HepG2 (cell line): ENCODE results near the gene KCNK17. TPM values are rescaled to one million over a fixed set of nuclear protein-coding genes. Genes with fewer than 3 reads are reported as not detected.

Experiments
- ATAC-seq: fragments of 200-7000 bp; cut with Tn5 transposase; 3 replicates; pipeline ENCODE4 v1.9.1; 2020; ENCODE audit warnings: mild to moderate bottlenecking, moderate library complexity
- BruUV-seq: library from RNA; stranded (reverse); fragments of 400-500 nt; replicated peaks from 2 replicates; lab custom pipeline; 2021; lab: Mats Ljungman, UMichigan
- CTCF ChIA-PET: fragments of 300-600 bp; formaldehyde crosslinking; extraction: SDS; loops from one replicate; lab custom pipeline; 2021; ENCODE audit warnings: low total read pairs, inconsistent platforms, low intra/inter-chr PET ratio; lab: Yijun Ruan, JAX
- POLR2A ChIA-PET: fragments of 350-600 bp; sonication (Branson Sonifier 250); formaldehyde crosslinking; loops from one replicate; lab custom pipeline; 2020; ENCODE audit warnings: antibody characterized with exemption, inconsistent platforms; lab: Yijun Ruan, JAX
- DNase-seq: peaks from one replicate; pipeline ENCODE4 v3.0.0-alpha.2; 2015; ENCODE audit warnings: low spot score
- FAIRE-seq: peaks from 3 replicates; lab custom pipeline; 2011; peaks lifted over from hg19 to GRCh38; lab: Jason Lieb, UNC
- H2AFZ ChIP-seq: one replicate; pipeline ENCODE4 v1.6.1; 2011; ENCODE audit warnings: low read length, inconsistent platforms
- H3K27ac ChIP-seq: fragments of 300-600 bp; 3 replicates; pipeline ENCODE4 v1.8.0; 2011; ENCODE audit warnings: mixed run types, mild to moderate bottlenecking, mixed read lengths, low read length, inconsistent platforms; ENCODE audit not compliant: insufficient read depth; ENCODE audit errors: extremely low read length
- H3K27me3 ChIP-seq, 2 experiments: fragments of 200-600 bp in 1 of 2; 2 replicates in 1 of 2; 3 replicates in 1 of 2; pipeline versions ENCODE4 v1.6.0 to v1.8.0; 2011; ENCODE audit warnings: low read length in 2 of 2, mild to moderate bottlenecking in 2 of 2, moderate library complexity in 2 of 2, inconsistent platforms in 1 of 2; ENCODE audit not compliant: insufficient read depth in 2 of 2, control insufficient read depth in 1 of 2
- H3K36me3 ChIP-seq, 2 experiments: fragments of 200-600 bp in 1 of 2; replicated peaks in 1 of 2; 2 replicates in 1 of 2; 3 replicates in 1 of 2; pipeline versions ENCODE4 v1.5.1 to v1.8.0; 2011; ENCODE audit warnings: low read length in 2 of 2, inconsistent platforms in 1 of 2; ENCODE audit not compliant: insufficient read depth in 2 of 2, control insufficient read depth in 1 of 2
- H3K4me1 ChIP-seq: 2 replicates; pipeline ENCODE4 v1.5.1; 2012; ENCODE audit warnings: low read length, inconsistent platforms; ENCODE audit not compliant: insufficient read depth
- H3K4me2 ChIP-seq: 2 replicates; pipeline ENCODE4 v1.6.0; 2011; ENCODE audit warnings: low read depth, low read length, inconsistent platforms
- H3K4me3 ChIP-seq, 3 experiments: fragments of 200-600 bp in 1 of 3; sonication (generic), shearing (Covaris generic) in 1 of 3; replicated peaks in 1 of 3; 2 replicates each; pipeline ENCODE4 v1.5.1; 2011 to 2016; ENCODE audit warnings: low read length in 3 of 3, inconsistent platforms in 2 of 3, low read depth in 2 of 3, mild to moderate bottlenecking in 2 of 3, control low read depth in 1 of 3, mixed read lengths in 1 of 3; ENCODE audit not compliant: insufficient read depth in 1 of 3
- H3K79me2 ChIP-seq: one replicate; pipeline ENCODE4 v1.6.1; 2011; ENCODE audit warnings: low read length, inconsistent platforms; ENCODE audit not compliant: insufficient read depth
- H3K9ac ChIP-seq: 2 replicates; pipeline ENCODE4 v1.6.0; 2011; ENCODE audit warnings: mild to moderate bottlenecking, low read depth, low read length, inconsistent platforms; ENCODE audit not compliant: insufficient read depth
- H3K9me3 ChIP-seq: 2 replicates; pipeline ENCODE4 v1.5.1; 2012; ENCODE audit warnings: mild to moderate bottlenecking, low read length
- H4K20me1 ChIP-seq: 2 replicates; pipeline ENCODE4 v1.6.0; 2011; ENCODE audit warnings: inconsistent platforms, mild to moderate bottlenecking, low read length, moderate library complexity; ENCODE audit not compliant: insufficient read depth
- CHD2 ChIP-seq: IDR thresholded peaks from 2 replicates; pipeline ENCODE4 v1.6.1; 2011; ENCODE audit warnings: low read depth, low read length, improper control_type of control experiment
- ESRRA ChIP-seq: sonication (generic); formaldehyde crosslinking; IDR thresholded peaks from 2 replicates; pipeline ENCODE4 v1.5.1; 2020; ENCODE audit warnings: mild to moderate bottlenecking, low read depth, missing genetic modification reagents
- JUND ChIP-seq: sonication (generic); formaldehyde crosslinking; IDR thresholded peaks from 2 replicates; pipeline ENCODE4 v1.8.0; 2022; ENCODE audit warnings: mild to moderate bottlenecking, missing genetic modification reagents
- KAT7 ChIP-seq: IDR thresholded peaks from 2 replicates; pipeline ENCODE4 v1.6.1; 2018; ENCODE audit warnings: borderline replicate concordance, missing compliant biosample characterization
- NFYB ChIP-seq: sonication (generic); formaldehyde crosslinking; IDR thresholded peaks from 2 replicates; pipeline ENCODE4 v1.4.0; 2020; ENCODE audit warnings: missing genetic modification reagents
- RBFOX2 ChIP-seq: fragments of 200-400 bp; formaldehyde crosslinking; IDR thresholded peaks from 2 replicates; pipeline ENCODE4 v1.6.1; 2017; ENCODE audit warnings: low read depth, mild to moderate bottlenecking, low read length
- SPEN ChIP-seq: sonication (generic); formaldehyde crosslinking; IDR thresholded peaks from 2 replicates; pipeline ENCODE4 v1.5.1; 2020; ENCODE audit warnings: low read depth, mild to moderate bottlenecking, missing genetic modification reagents
- ZFP62 ChIP-seq: sonication (generic); formaldehyde crosslinking; IDR thresholded peaks from 2 replicates; pipeline ENCODE4 v1.4.0; 2020; ENCODE audit warnings: missing genetic modification reagents
- ZFYVE20 ChIP-seq: sonication (generic); formaldehyde crosslinking; IDR thresholded peaks from 2 replicates; pipeline ENCODE4 v1.8.0; 2023; ENCODE audit warnings: low read depth, mild to moderate bottlenecking, moderate library complexity, missing genetic modification reagents, borderline replicate concordance
- ZNF24 ChIP-seq: fragments of 450-650 bp; IDR thresholded peaks from 2 replicates; pipeline ENCODE4 v1.6.1; 2017; ENCODE audit warnings: antibody characterized with exemption, mild to moderate bottlenecking
- ZNF30 ChIP-seq: sonication (generic); formaldehyde crosslinking; IDR thresholded peaks from 2 replicates; pipeline ENCODE4 v1.5.0; 2020; ENCODE audit warnings: mild to moderate bottlenecking, missing genetic modification reagents
- ZNF362 ChIP-seq: sonication (generic); formaldehyde crosslinking; IDR thresholded peaks from 2 replicates; pipeline ENCODE4 v1.4.0; 2020; ENCODE audit warnings: missing genetic modification reagents, mild to moderate bottlenecking, borderline replicate concordance
- ZNF720 ChIP-seq: sonication (generic); formaldehyde crosslinking; IDR thresholded peaks from 2 replicates; pipeline ENCODE4 v1.4.0; 2020; ENCODE audit warnings: missing genetic modification reagents
- ZUFSP ChIP-seq: sonication (generic); formaldehyde crosslinking; IDR thresholded peaks from 2 replicates; pipeline ENCODE4 v1.9.0; 2021; ENCODE audit warnings: missing genetic modification reagents, mild to moderate bottlenecking, borderline replicate concordance
- WGBS: methylation state at CpG from one replicate; pipeline ENCODE4 v1.1.6; 2017; ENCODE audit warnings: low lambda C conversion rate; 5-methylcytosine and 5-hydroxymethylcytosine counted together
- in situ Hi-C: cut with HindIII; loops from 2 replicates; pipeline ENCODE4 v1.10.0; 2017; ENCODE audit warnings: low pct_unique_long_range_greater_than_20kb; ENCODE audit not compliant: extremely low pct_ligation_motif_present
- intact Hi-C: fragments of 100-400 bp; cut with micrococcal nuclease; formaldehyde crosslinking; loops from one replicate; pipeline ENCODE4 v1.10.0; 2022; ENCODE audit not compliant: unreplicated experiment
- polyA plus RNA-seq, 8 experiments: library from polyadenylated mRNA; depleted of rRNA in 3 of 8; stranded (reverse) in 7 of 8; unstranded in 1 of 8; fragments of >200 nt; fragmentation: Illumina TruSeq in 4 of 8; extraction: Trizol in 4 of 8; gene quantifications; 2 replicates each; pipeline versions ENCODE4 v1.2.1 to v1.2.3, GENCODE V29; 2011 to 2016; ENCODE audit warnings: low read depth in 4 of 8, missing spikeins in 1 of 8, mixed read lengths in 1 of 8; ENCODE audit not compliant: insufficient read depth in 1 of 8
- total RNA-seq, 5 experiments: library from RNA; depleted of rRNA; stranded (reverse); fragments of >200 nt; fragmentation: Illumina TruSeq; extraction: Trizol; gene quantifications; 2 replicates each; pipeline ENCODE4 v1.2.3, GENCODE V29; 2016; ENCODE audit warnings: low read depth in 1 of 5

Gene KCNK17
- total and polyA plus RNA-seq, 2 of the 13 experiments (the other 11 are each of a cell fraction or from before 2014, with no cell fraction given), result not detected

- intact Hi-C loops, result no loop called here
- CTCF ChIA-PET, result no interaction called here
- no peak overlapping the region for H3K4me2 ChIP-seq
- no peaks in the 10 kb centered on the region for H3K79me2 ChIP-seq
- no peak for ATAC-seq
- no peaks in the 10 kb centered on the region for H4K20me1 ChIP-seq
- no peak for FAIRE-seq
- no peaks in the 10 kb centered on the region; a peak in 1 of 5 replicates for H3K27me3 ChIP-seq
- H3K36me3 ChIP-seq, result no peaks in the 10 kb centered on the region
- no peaks in the 10 kb centered on the region for H3K4me1 ChIP-seq
- in situ Hi-C loops, result no loop called here
- no peak overlapping the region for H2AFZ ChIP-seq
- no TSS peak for BruUV-seq
- no peak for DNase-seq
- no peaks in the 10 kb centered on the region for H3K9me3 ChIP-seq
- no peak overlapping the region for H3K4me3 ChIP-seq
- H3K9ac ChIP-seq, result no peak overlapping the region
- no peak overlapping the region for H3K27ac ChIP-seq
- POLR2A ChIA-PET, result no interaction called here
- TF ChIP-seq KAT7 (CRISPR knock-in tag), result no peak
- no peak for TF ChIP-seq SPEN (CRISPR knock-in tag)
- TF ChIP-seq ZNF30 (CRISPR knock-in tag), result no peak
- no peak for TF ChIP-seq ZFYVE20 (CRISPR knock-in tag)
- TF ChIP-seq ESRRA, result no peak
- TF ChIP-seq ZNF720 (CRISPR knock-in tag), result no peak
- TF ChIP-seq, all 625 proteins: peak for 0
- 70% methylated on average over 2 of the region's 2 CpGs for WGBS
These were observed 24.7 kb downstream of the KCNK17 start for GRCh38 chr6:39289490-39289889.

GRCh38 chr6:39287601-39288000 is 26.6 kb downstream of the KCNK17 start:
- no peak for ATAC-seq
- Histone ChIP-seq H3K79me2 (no peaks in the 10 kb centered on the region), H2AFZ (no peak overlapping the region), H3K27me3 (no peaks in the 10 kb centered on the region; a peak in 1 of 5 replicates), H3K4me1 (no peaks in the 10 kb centered on the region), H4K20me1 (no peaks in the 10 kb centered on the region), H3K9me3 (no peaks in the 10 kb centered on the region), H3K27ac (no peak overlapping the region), H3K36me3 (no peaks in the 10 kb centered on the region), H3K4me3 (no peak overlapping the region), H3K4me2 (no peak overlapping the region), H3K9ac (no peak overlapping the region)
- DNase-seq, result no peak
- intact Hi-C loops (no loop called here), in situ Hi-C loops (no loop called here)
- POLR2A ChIA-PET, result interaction anchor here (0.7 kb wide), 1 partner anchor 24 kb away, joined by 3 read pairs; no protein-coding TSS in a partner anchor
- FAIRE-seq, result no peak
- BruUV-seq, result no TSS peak
- 51% methylated on average over 3 of the region's 3 CpGs for WGBS
- CTCF ChIA-PET, result no interaction called here
- TF ChIP-seq ZNF24, result no peak
- TF ChIP-seq CHD2, result no peak
- TF ChIP-seq RBFOX2, result no peak
- no peak for TF ChIP-seq ZUFSP (CRISPR knock-in tag)
- TF ChIP-seq ZFP62, result no peak
- TF ChIP-seq ZNF362 (CRISPR knock-in tag), result no peak
- TF ChIP-seq NFYB (CRISPR knock-in tag), result no peak
- TF ChIP-seq JUND (CRISPR knock-in tag), result no peak
